Measurements from ENCODE around the gene CDKN2C.

- TF ChIP-seq CTCF (IDR thresholded peaks at IDR 0.05) = no peak
- TF ChIP-seq POLR2A (IDR thresholded peaks at IDR 0.05) = no peak
Observed at GRCh38 chr1:51019811-51020210, 49.8 kb downstream of the CDKN2C start.

All from vagina (tissue), 2 donors.